ENCODE data around the gene CMIP.

DNA sequence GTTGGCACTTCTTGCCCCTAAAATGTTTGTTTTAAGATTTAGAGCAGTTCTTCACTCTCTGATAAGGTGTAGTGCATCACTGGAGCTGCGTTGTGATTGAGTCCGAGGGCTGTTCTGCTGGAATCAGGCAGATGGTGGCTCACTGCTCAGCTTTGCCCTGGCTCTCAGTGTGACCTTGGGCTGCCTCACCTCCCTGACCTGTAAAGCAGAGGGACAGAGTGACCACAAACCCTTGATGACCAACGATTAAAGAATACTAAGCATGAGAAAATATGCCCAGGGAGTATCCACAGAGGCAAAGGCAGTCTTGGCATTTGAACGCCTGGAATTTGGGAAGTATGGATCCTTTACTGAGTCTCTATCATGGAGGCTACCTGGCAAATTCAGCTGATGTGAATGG, 18.1 kb downstream of the CMIP start:
- TF ChIP-seq, protein P1, sequence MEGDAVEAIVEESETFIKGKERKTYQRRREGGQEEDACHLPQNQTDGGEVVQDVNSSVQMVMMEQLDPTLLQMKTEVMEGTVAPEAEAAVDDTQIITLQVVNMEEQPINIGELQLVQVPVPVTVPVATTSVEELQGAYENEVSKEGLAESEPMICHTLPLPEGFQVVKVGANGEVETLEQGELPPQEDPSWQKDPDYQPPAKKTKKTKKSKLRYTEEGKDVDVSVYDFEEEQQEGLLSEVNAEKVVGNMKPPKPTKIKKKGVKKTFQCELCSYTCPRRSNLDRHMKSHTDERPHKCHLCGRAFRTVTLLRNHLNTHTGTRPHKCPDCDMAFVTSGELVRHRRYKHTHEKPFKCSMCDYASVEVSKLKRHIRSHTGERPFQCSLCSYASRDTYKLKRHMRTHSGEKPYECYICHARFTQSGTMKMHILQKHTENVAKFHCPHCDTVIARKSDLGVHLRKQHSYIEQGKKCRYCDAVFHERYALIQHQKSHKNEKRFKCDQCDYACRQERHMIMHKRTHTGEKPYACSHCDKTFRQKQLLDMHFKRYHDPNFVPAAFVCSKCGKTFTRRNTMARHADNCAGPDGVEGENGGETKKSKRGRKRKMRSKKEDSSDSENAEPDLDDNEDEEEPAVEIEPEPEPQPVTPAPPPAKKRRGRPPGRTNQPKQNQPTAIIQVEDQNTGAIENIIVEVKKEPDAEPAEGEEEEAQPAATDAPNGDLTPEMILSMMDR (conservative IDR thresholded peaks at IDR 0.05; ENCODE audit: low read depth, low read length) = no peak
- no peak for TF ChIP-seq EZH2 (IDR thresholded peaks at IDR 0.05; ENCODE audit: low read length, unreplicated experiment)
